ENCODE measurements around the gene EFNB1.

- TF ChIP-seq, protein P1, sequence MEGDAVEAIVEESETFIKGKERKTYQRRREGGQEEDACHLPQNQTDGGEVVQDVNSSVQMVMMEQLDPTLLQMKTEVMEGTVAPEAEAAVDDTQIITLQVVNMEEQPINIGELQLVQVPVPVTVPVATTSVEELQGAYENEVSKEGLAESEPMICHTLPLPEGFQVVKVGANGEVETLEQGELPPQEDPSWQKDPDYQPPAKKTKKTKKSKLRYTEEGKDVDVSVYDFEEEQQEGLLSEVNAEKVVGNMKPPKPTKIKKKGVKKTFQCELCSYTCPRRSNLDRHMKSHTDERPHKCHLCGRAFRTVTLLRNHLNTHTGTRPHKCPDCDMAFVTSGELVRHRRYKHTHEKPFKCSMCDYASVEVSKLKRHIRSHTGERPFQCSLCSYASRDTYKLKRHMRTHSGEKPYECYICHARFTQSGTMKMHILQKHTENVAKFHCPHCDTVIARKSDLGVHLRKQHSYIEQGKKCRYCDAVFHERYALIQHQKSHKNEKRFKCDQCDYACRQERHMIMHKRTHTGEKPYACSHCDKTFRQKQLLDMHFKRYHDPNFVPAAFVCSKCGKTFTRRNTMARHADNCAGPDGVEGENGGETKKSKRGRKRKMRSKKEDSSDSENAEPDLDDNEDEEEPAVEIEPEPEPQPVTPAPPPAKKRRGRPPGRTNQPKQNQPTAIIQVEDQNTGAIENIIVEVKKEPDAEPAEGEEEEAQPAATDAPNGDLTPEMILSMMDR (IDR thresholded peaks at IDR 0.05), result no peak
- no peak for TF ChIP-seq POLR2A (IDR thresholded peaks at IDR 0.05)
Observed at GRCh38 chrX:68842351-68842750, 13.5 kb downstream of the EFNB1 start.
